Body of pancreas (tissue), 4 donors: ENCODE data around the gene SCGB1D1. TPM values are rescaled to one million over a fixed set of nuclear protein-coding genes. Genes with fewer than 3 reads are reported as not detected.
A peak's percentile ranks its signal among the peaks of the same experiment; 100 is the strongest.
"Not testable (repeated sequence)": the region's sequence is repeated elsewhere in the genome, so short reads cannot be mapped to it uniquely, and the experiment has no call there.

ENCODE experiments used
- ATAC-seq: fragments of 150-250 bp; one replicate; pipeline ENCODE4 v1.9.1; 2016
- DNase-seq, 4 donors: peaks; one replicate each; pipeline ENCODE4 v3.0.0-alpha.2; 2019
- H3K27ac ChIP-seq, 4 donors: fragments of 200-600 bp; sonication (generic); 1 replicate in 3 of 4; 2 replicates in 1 of 4; pipeline versions ENCODE4 v1.5.1 to v1.6.1; 2016 to 2019; ENCODE audit warnings: mild to moderate bottlenecking in 1 of 4, mixed read lengths in 1 of 4, moderate library complexity in 1 of 4
- H3K27me3 ChIP-seq, 2 donors: fragments of 200-600 bp; sonication (generic); one replicate each; pipeline ENCODE4 v1.6.0; 2016; ENCODE audit warnings: mild to moderate bottlenecking in 1 of 2
- H3K36me3 ChIP-seq, 2 donors: fragments of 200-600 bp; sonication (generic); replicated peaks in 1 of 2; 2 replicates each; pipeline ENCODE4 v1.5.1; 2016; ENCODE audit warnings: low read depth in 2 of 2; ENCODE audit not compliant: insufficient read depth in 1 of 2
- H3K4me1 ChIP-seq: fragments of 200-600 bp; sonication (generic); one replicate; pipeline ENCODE4 v1.6.0; 2016
- H3K4me3 ChIP-seq, 2 donors: fragments of 200-600 bp; sonication (generic); 1 replicate in 1 of 2; 2 replicates in 1 of 2; pipeline ENCODE4 v1.5.1; 2016 to 2019
- H3K9me3 ChIP-seq, 3 donors: fragments of 200-600 bp; sonication (generic); 1 replicate in 2 of 3; 2 replicates in 1 of 3; pipeline ENCODE4 v1.5.1; 2016
- POLR2A ChIP-seq, 3 donors: fragments of 450-650 bp; IDR thresholded peaks; one replicate each; pipeline ENCODE4 v1.6.1; 2016; ENCODE audit warnings: antibody characterized with exemption in 3 of 3, mild to moderate bottlenecking in 2 of 3
- WGBS, 2 donors: methylation state at CpG; one replicate each; pipeline ENCODE4 v1.1.5; 2017; 5-methylcytosine and 5-hydroxymethylcytosine counted together
- intact Hi-C: fragments of 100-400 bp; cut with DNase I; formaldehyde crosslinking; loops from one replicate; pipeline ENCODE4 v1.15.1; 2023
- total RNA-seq, 2 donors: library from RNA; depleted of rRNA; stranded (reverse); fragments of >200 nt; gene quantifications; one replicate each; pipeline ENCODE4 v1.1.0, GENCODE V29; 2016
- TF ChIP-seq, protein P1 (sequence below), 7 experiments: fragments of 450-650 bp in 4 of 7; fragments of 200-600 bp in 3 of 7; sonication (generic) in 3 of 7; IDR thresholded peaks; one replicate each; pipeline ENCODE4 v1.5.1; 2016 to 2019; ENCODE audit warnings: antibody characterized with exemption in 7 of 7

SCGB1D1 gene
- total RNA-seq, 2 donors from 2014 or later = not detected

DNA sequence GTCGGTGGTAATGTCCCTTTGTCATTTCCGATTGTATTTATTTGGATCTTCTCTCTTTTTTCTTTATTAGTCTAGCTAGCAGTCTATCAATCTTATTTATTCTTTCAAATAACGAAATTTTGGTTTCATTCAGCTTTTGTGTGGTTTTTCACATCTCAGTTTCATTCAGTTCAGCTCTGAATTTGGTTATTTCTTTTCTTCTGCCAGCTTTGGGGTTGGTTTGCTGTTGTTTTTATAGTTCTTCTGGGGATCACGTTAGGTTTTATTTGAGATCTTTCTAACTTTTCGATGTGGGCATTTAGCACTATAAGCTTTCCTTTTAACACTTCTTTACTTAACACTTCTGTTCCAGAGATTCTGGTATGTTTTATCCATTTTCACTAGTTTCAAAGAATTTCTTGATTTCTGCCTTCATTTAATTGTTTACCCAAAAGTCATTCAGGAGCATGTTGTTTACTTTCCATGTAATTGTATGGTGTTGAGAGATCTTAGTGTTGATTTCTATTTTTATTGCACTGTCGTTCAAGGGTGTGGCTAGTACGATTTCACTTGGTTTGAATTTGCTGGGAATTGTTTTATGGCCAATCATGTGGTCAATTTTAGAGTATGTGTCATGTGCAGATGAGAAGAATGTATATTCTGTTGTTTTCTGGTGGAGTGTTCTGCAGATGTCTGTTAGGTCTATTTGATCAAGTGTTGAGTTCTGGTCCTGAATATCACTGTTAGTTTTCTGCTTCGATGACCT is 7.7 kb upstream of the SCGB1D1 start:
- no peaks in the 10 kb centered on the region for H3K27me3 ChIP-seq
- no peak overlapping the region for H3K4me3 ChIP-seq
- TF ChIP-seq POLR2A (IDR thresholded peaks at IDR 0.05) = no peak
- TF ChIP-seq, protein P1, sequence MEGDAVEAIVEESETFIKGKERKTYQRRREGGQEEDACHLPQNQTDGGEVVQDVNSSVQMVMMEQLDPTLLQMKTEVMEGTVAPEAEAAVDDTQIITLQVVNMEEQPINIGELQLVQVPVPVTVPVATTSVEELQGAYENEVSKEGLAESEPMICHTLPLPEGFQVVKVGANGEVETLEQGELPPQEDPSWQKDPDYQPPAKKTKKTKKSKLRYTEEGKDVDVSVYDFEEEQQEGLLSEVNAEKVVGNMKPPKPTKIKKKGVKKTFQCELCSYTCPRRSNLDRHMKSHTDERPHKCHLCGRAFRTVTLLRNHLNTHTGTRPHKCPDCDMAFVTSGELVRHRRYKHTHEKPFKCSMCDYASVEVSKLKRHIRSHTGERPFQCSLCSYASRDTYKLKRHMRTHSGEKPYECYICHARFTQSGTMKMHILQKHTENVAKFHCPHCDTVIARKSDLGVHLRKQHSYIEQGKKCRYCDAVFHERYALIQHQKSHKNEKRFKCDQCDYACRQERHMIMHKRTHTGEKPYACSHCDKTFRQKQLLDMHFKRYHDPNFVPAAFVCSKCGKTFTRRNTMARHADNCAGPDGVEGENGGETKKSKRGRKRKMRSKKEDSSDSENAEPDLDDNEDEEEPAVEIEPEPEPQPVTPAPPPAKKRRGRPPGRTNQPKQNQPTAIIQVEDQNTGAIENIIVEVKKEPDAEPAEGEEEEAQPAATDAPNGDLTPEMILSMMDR (IDR thresholded peaks at IDR 0.05) = no peak
- no peaks in the 10 kb centered on the region for H3K36me3 ChIP-seq
- H3K27ac ChIP-seq = no peak overlapping the region
- WGBS, 2 donors = 61 to 63% methylated on average over 8 of the region's 8 CpGs
- H3K9me3 ChIP-seq = no peaks in the 10 kb centered on the region
- no peaks in the 10 kb centered on the region for H3K4me1 ChIP-seq
- DNase-seq (no peak), ATAC-seq (no peak)
- intact Hi-C loops = no loop called here

DNA sequence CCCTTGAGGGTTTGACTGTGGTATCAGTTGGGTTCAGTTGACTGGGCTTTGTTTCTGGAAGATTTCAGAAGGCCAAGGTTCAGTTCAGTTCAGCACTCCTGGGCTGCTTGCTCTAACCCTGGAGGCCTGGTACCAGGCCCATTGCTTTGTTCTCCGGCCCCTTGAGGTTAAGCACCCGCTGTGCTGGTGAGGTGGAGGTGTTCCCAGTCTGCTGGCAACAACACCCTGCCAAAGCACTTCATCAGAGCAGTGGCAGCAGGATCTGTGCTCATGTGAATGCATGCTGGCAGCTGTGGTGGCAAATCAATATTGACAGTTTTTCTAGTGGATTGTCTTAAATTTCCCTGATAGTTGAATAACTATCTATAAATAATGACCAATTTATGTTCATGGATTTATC is 3.8 kb upstream of the SCGB1D1 start:
- TF ChIP-seq, protein P1 (IDR thresholded peaks at IDR 0.05) = no peak
- TF ChIP-seq POLR2A (IDR thresholded peaks at IDR 0.05) = no peak
- Histone ChIP-seq H3K27me3 (no peaks in the 10 kb centered on the region), H3K27ac (no peak overlapping the region), H3K9me3 (no peaks in the 10 kb centered on the region), H3K36me3 (no peaks in the 10 kb centered on the region), H3K4me1 (no peaks in the 10 kb centered on the region), H3K4me3 (no peak overlapping the region)
- 33 to 71% methylated on average over 2 of the region's 2 CpGs for WGBS, 2 donors
- intact Hi-C loops = no loop called here
- DNase-seq (no peak), ATAC-seq (no peak)

DNA sequence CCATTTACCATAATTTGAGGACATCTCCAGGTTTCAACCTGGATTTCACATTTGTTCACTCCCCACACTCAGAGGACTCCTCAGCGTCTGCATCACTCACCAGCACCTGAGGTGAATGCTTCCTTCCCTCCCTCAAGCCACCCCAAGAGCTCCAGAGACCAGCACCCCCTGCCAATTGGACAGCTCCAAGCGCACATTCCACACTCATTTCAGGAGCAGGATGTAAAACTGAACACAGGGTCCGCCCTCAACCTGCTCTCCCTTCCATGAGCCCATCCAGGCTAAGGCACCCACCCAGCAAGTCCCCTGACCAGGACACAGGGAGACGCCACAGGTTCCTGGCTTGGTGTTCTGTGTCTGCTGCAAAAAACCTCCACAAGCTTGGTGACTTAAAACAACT is 3.9 kb downstream of the SCGB1D1 start:
- TF ChIP-seq, protein P1 (IDR thresholded peaks at IDR 0.05) = no peak
- no peak for TF ChIP-seq POLR2A (IDR thresholded peaks at IDR 0.05)
- ATAC-seq (no peak), DNase-seq (no peak)
- no peak overlapping the region for H3K4me3 ChIP-seq
- no peaks in the 10 kb centered on the region for H3K36me3 ChIP-seq
- 66 to 70% methylated on average over 4 of the region's 4 CpGs for WGBS, 2 donors
- intact Hi-C loops = no loop called here
- no peaks in the 10 kb centered on the region for H3K27me3 ChIP-seq
- no peak overlapping the region for H3K27ac ChIP-seq
- H3K9me3 ChIP-seq = no peaks in the 10 kb centered on the region
- no peaks in the 10 kb centered on the region for H3K4me1 ChIP-seq

DNA sequence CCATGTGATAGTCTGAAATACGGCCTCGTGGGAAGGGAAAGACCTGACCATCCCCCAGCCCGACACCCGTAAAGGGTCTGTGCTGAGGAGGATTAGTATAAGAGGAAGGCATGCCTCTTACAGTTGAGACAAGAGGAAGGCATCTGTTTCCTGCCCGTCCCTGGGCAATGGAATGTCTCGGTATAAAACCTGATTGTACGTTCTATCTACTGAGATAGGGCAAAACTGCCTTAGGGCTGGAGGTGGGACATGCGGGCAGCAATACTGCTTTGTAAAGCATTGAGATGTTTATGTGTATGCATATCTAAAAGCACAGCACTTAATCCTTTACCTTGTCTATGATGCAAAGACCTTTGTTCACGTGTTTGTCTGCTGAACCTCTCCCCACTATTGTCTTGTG is 5.0 kb downstream of the SCGB1D1 start:
- H3K4me1 ChIP-seq, ATAC-seq, H3K9me3 ChIP-seq, H3K36me3 ChIP-seq, H3K4me3 ChIP-seq, DNase-seq, H3K27me3 ChIP-seq, intact Hi-C loops, H3K27ac ChIP-seq: not testable (repeated sequence)
- 9% methylated on average over 4 of the region's 9 CpGs; no CpG with 5 or more reads in 1 of the 2 donors for WGBS, 2 donors

DNA sequence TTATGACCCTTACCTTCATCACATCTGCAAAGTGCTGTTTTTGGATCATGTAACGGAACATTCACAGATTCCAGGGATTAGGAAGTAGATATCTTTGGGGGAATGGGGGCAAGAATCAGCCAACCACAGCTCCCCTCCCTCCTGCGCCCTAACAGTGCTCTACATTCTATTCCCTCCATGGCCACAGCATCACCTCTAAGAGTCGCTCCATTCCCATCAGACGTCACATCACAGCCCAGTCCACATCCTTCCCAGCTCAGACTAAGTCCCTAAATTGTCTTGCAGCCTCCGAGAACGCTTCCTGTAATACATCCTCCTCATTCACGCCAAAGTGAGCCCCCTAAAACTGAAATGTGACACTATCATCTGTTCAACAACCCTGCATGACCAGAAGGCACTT is 5.9 kb downstream of the SCGB1D1 start:
- TF ChIP-seq, protein P1 (IDR thresholded peaks at IDR 0.05) = peak in 1 of 7 experiments; percentile 5
- TF ChIP-seq POLR2A (IDR thresholded peaks at IDR 0.05) = no peak
- Histone ChIP-seq H3K4me1 (no peaks in the 10 kb centered on the region), H3K9me3 (no peaks in the 10 kb centered on the region), H3K27ac (no peak overlapping the region), H3K27me3 (no peaks in the 10 kb centered on the region), H3K4me3 (no peak overlapping the region), H3K36me3 (no peaks in the 10 kb centered on the region)
- intact Hi-C loops = no loop called here
- DNase-seq (no peak), ATAC-seq (no peak)
- WGBS, 2 donors = 62 to 72% methylated on average over 7 of the region's 7 CpGs

DNA sequence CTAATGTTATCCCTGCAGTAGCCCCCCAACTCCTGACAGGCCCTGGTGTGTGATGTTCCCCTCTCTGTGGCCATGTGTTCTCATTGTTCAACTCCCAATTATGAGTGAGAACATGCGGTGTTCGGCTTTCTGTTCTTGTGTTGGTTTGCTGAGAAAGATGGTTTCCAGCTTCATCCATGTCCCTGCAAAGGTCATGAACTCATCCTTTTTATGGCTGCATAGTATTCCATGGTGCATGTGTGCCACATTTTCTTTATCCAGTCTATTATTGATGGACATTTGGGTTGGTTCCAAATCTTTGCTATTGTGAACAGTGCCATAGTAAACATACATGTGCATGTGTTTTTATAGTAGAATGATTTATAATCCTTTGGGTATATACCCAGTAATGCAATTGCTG is 7.4 kb downstream of the SCGB1D1 start:
- 87 to 89% methylated on average over 2 of the region's 2 CpGs for WGBS, 2 donors
- intact Hi-C loops, ATAC-seq, H3K4me3 ChIP-seq, H3K27me3 ChIP-seq, H3K9me3 ChIP-seq, DNase-seq, H3K36me3 ChIP-seq, H3K4me1 ChIP-seq, H3K27ac ChIP-seq: not testable (repeated sequence)
